ENCODE data around the gene GGA1. TPM values are rescaled to one million over a fixed set of nuclear protein-coding genes. Genes with fewer than 3 reads are reported as not detected.

Gene GGA1
- total RNA-seq, result 10 to 100 TPM; 56.9 to 73.3 TPM
- long read RNA-seq, transcript GGA1-216 (4 exons, 790 nt), result major isoform, 19 of 43 reads
- long read RNA-seq, transcript GGA1-222 (3 exons, 1,384 nt), result minor isoform, 7 of 43 reads
- long read RNA-seq, partial matches to known transcripts, result 10 of 43 reads
- long read RNA-seq, other reads (novel, unspliced or antisense), result 4 of 43 reads

- DNase-seq, result peak; percentile 97
- ATAC-seq, result peak; percentile 78
- intact Hi-C loops (cut with DNase I, micrococcal nuclease), result no loop called here
These were observed at the start of gene GGA1 for GRCh38 chr22:37608477-37609239. GGA1 (plus strand) TSS chr22:37608834; CDS start chr22:37608861, 27 bp downstream.

- intact Hi-C loops (cut with DNase I, micrococcal nuclease), result no loop called here
- ATAC-seq (no peak), DNase-seq (no peak)
These were observed 49.1 kb upstream of the GGA1 start for GRCh38 chr22:37559521-37559900.

- peak; percentile 79 to 84 for DNase-seq
- intact Hi-C loops (cut with DNase I, micrococcal nuclease), result no loop called here
- peak; percentile 60 for ATAC-seq
These were observed 48.6 kb upstream of the GGA1 start, which contains the start of gene CDC42EP1 for GRCh38 chr22:37559901-37560607. CDC42EP1 (plus strand) TSS chr22:37560480; CDS start chr22:37566350, 5,870 bp downstream.

GRCh38 chr22:37560608-37561211 lies 47.9 kb upstream of the GGA1 start:
- intact Hi-C loops (cut with DNase I, micrococcal nuclease), result no loop called here
- DNase-seq (peak in 1 of 2 donors; percentile 52), ATAC-seq (peak; percentile 32)

GRCh38 chr22:37561212-37562048 lies 47.2 kb upstream of the GGA1 start:
- peak; percentile 91 to 98 for DNase-seq
- peak; percentile 65 for ATAC-seq
- intact Hi-C loops (cut with DNase I, micrococcal nuclease), result no loop called here

- no peak for DNase-seq
These were observed 46.4 kb upstream of the GGA1 start for GRCh38 chr22:37562049-37562875.

GRCh38 chr22:37563153-37564081 lies 45.2 kb upstream of the GGA1 start:
- intact Hi-C loops (cut with DNase I, micrococcal nuclease), result no loop called here
- ATAC-seq, result peak; percentile 5
- peak; percentile 71 to 85 for DNase-seq

More at GRCh38 chr22:37562049-37562875, 46.4 kb upstream of the GGA1 start:
- no peak for ATAC-seq
- intact Hi-C loops (cut with DNase I, micrococcal nuclease), result no loop called here

GRCh38 chr22:37564111-37564711 lies 44.4 kb upstream of the GGA1 start:
- intact Hi-C loops (cut with DNase I, micrococcal nuclease), result no loop called here
- ATAC-seq (no peak), DNase-seq (no peak)

GRCh38 chr22:37565830-37566229 lies 42.8 kb upstream of the GGA1 start:
- ATAC-seq, result no peak

GRCh38 chr22:37566329-37566837 lies 42.3 kb upstream of the GGA1 start:
- DNase-seq, result peak in 1 of 2 donors; percentile 50
- ATAC-seq, result no peak
- intact Hi-C loops (cut with DNase I, micrococcal nuclease), result no loop called here

More at GRCh38 chr22:37565830-37566229, 42.8 kb upstream of the GGA1 start:
- intact Hi-C loops (cut with DNase I, micrococcal nuclease), result no loop called here
- no peak for DNase-seq

- DNase-seq (peak; percentile 87 to 96), ATAC-seq (peak; percentile 47)
- intact Hi-C loops (cut with DNase I, micrococcal nuclease), result no loop called here
These were observed 41.5 kb upstream of the GGA1 start for GRCh38 chr22:37566903-37567798.

- intact Hi-C loops (cut with DNase I, micrococcal nuclease), result no loop called here
- DNase-seq (no peak), ATAC-seq (no peak)
These were observed 40.6 kb upstream of the GGA1 start for GRCh38 chr22:37568012-37568411.

GRCh38 chr22:37568448-37569008 lies 40.1 kb upstream of the GGA1 start:
- no peak for ATAC-seq
- intact Hi-C loops (cut with DNase I, micrococcal nuclease), result no loop called here
- DNase-seq, result no peak

- DNase-seq (peak; percentile 86 to 90), ATAC-seq (peak; percentile 79)
- intact Hi-C loops (cut with DNase I, micrococcal nuclease), result no loop called here
These were observed 39.4 kb upstream of the GGA1 start for GRCh38 chr22:37569009-37569920.
